ENCODE data around the gene VSNL1.

VSNL1 gene

DNA sequence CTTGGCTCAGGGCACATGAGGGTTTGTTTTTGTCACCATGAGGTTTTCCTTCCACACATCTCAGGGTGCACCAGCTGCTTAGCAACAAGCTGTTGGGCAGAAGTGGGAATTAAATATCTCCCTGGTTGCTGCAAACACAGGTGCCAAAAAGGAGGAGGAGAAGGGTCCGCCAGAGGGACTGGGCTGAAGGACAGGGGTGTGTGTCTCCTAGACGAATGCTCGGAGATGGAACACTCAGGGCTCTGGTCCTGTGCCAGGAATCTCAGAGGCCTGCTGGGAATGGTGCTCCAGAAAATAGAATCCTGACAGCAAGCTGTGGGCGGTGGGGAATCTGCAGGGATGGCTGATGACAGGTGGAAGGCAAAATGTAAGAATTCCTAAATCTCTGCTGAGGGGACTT, 94.5 kb downstream of the VSNL1 start:
- Histone ChIP-seq H3K4me3 (ENCODE audit: low read length) (no peak overlapping the region), H3K4me1 (ENCODE audit: insufficient read depth, low read length) (peaks cover 16% of the 10 kb centered on the region), H3K27me3 (ENCODE audit: insufficient read depth, low read length) (no peaks in the 10 kb centered on the region), H3K9me3 (ENCODE audit: low read length) (no peaks in the 10 kb centered on the region), H3K36me3 (ENCODE audit: insufficient read depth, low read length) (no peaks in the 10 kb centered on the region), H2AFZ (ENCODE audit: low read depth, low read length) (no peak overlapping the region)

DNA sequence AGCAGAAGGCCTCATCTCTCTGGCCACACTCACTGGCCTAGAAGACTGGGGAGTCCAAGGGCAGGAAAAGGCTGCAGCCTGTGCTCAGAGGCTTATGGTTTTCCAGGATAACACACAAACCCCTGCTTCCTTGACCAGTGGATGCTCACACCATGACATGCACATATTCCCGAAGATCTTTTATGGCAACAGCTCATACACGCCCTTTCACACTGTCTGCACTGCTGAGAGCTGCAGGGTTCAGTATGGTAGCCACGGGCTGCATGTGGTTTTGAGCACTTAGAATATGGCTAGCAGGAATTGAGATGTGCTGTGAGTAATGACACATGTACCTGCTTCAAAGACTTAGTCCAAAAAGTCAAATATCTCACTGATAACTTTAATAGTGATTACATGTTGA, 95.8 kb downstream of the VSNL1 start:
- Histone ChIP-seq H3K27me3 (ENCODE audit: insufficient read depth, low read length) (no peaks in the 10 kb centered on the region), H3K9me3 (ENCODE audit: low read length) (no peaks in the 10 kb centered on the region), H3K36me3 (ENCODE audit: insufficient read depth, low read length) (no peaks in the 10 kb centered on the region), H3K4me1 (ENCODE audit: insufficient read depth, low read length) (peaks cover 16% of the 10 kb centered on the region), H3K4me3 (ENCODE audit: low read length) (no peak overlapping the region), H2AFZ (ENCODE audit: low read depth, low read length) (no peak overlapping the region)

DNA sequence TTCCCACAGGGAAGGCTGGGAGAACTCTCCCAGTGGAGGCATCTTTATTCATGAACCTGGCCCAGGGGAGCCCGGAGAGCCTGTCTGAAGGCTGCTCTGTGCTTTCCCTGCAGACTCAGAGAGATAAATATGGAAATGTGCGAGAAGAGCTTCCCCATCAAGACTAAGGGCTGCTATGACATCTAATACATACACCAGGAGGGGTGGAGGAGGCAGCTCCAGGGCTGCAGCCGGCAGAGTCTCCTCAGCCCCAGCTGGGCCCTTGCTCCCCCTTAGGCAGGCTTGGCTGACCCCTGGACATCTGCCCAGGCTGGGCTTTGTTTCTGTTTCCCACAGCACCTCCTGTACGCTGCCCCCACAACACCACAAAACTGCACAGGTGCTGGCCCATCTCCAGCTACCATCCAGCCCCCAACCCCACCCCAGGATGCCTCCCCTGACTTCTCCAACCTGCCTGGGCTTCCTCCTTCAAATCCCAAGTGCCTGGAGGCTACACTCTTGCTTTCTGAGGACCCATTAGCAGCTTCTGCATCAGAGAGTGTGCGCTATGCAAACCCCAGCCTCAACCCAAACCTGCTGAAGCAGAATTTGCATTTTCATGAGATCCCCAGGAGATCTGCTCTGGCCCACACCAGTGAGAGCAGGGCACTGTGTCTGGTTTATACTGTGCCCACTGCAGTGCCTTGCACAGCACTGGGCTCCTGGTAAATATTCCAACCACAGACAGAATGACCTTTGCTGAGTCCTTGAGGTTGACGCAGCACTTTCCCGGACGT, 96.8 kb downstream of the VSNL1 start:
- Histone ChIP-seq H3K4me3 (ENCODE audit: low read length) (no peak overlapping the region), H3K27me3 (ENCODE audit: insufficient read depth, low read length) (no peaks in the 10 kb centered on the region), H3K9me3 (ENCODE audit: low read length) (no peaks in the 10 kb centered on the region), H3K36me3 (ENCODE audit: insufficient read depth, low read length) (no peaks in the 10 kb centered on the region), H3K4me1 (ENCODE audit: insufficient read depth, low read length) (peaks cover 16% of the 10 kb centered on the region), H2AFZ (ENCODE audit: low read depth, low read length) (no peak overlapping the region)

DNA sequence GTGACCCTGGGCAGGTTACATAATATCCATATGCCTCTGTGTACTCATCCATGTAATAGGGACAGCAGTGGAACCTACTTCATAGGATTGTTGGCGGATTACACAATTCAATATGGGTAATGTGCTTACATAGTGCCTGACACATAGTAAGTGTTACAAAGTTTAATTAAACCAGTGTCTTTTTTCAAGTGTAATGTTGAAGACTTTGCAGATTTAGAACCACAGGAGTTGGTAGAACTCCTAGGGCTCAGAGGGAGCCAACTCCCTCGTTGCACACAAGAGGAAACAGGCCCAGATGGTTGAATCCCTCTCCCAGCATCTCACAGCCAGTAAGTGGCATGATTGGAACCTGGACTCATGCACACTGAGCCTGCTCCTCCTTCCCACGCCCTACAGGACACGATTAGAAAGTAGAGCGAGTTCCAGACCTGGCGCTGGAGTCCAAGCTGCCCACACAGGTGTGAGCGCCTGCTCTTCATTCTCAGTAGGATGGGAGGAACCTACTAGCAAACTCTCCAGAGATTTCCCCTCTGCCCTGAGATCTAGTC, 97.8 kb downstream of the VSNL1 start:
- Histone ChIP-seq H3K4me1 (ENCODE audit: insufficient read depth, low read length) (peaks cover 16% of the 10 kb centered on the region), H3K9me3 (ENCODE audit: low read length) (no peaks in the 10 kb centered on the region), H3K36me3 (ENCODE audit: insufficient read depth, low read length) (no peaks in the 10 kb centered on the region), H3K4me3 (ENCODE audit: low read length) (no peak overlapping the region), H3K27me3 (ENCODE audit: insufficient read depth, low read length) (no peaks in the 10 kb centered on the region), H2AFZ (ENCODE audit: low read depth, low read length) (no peak overlapping the region)

DNA sequence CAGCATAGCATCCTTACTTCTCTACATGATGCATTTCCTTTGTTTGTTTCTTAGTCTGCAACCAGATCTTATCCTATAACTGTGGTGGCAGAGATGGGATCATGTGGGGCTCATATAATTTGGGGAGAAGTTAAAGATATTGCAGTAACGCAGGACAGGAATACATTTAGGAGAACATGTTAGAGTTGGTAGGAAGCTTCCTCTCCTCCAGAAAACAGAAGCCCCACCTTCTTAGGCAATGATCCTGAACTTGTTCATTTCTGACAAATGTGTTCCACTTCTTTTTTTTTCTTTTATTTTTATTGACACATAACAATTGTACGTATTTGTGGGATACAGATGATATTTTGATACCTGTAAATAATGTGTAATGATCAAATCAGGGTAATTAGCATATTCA, 99.9 kb downstream of the VSNL1 start:
- Histone ChIP-seq H3K4me3 (ENCODE audit: low read length) (no peak overlapping the region), H3K4me1 (ENCODE audit: insufficient read depth, low read length) (peaks cover 8% of the 10 kb centered on the region), H3K27me3 (ENCODE audit: insufficient read depth, low read length) (no peaks in the 10 kb centered on the region), H3K36me3 (ENCODE audit: insufficient read depth, low read length) (no peaks in the 10 kb centered on the region), H3K9me3 (ENCODE audit: low read length) (no peaks in the 10 kb centered on the region), H2AFZ (ENCODE audit: low read depth, low read length) (no peak overlapping the region)

DNA sequence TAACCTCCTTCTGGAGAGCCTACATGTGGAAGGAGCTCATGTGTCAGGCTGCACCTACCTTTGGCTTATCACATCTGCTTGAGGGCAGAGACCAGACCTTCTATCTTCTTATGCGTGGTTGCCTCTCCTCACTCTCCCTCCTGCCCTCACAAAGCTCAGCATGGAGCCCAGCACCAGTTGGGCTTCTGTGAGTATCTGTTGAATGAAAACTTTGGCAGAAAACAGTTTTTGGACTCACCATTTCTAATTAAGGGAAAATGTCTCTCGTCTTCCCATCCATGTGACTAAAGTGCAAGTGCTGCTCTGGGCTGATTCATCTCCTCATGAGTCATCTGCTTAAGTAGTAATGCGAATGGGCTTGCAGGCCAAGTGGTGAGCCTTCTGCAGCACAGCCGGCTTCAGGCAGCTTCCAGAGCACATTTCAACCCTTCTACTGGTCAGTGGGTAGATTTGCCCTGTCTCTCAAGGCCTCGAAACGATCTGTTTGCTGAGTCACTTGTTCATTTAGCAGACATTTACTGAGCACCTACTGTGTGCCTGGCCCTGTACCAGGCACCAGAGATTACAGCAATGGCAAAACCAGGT, 102.6 kb downstream of the VSNL1 start:
- Histone ChIP-seq H2AFZ (ENCODE audit: low read depth, low read length) (no peak overlapping the region), H3K4me3 (ENCODE audit: low read length) (no peak overlapping the region), H3K9me3 (ENCODE audit: low read length) (no peaks in the 10 kb centered on the region), H3K36me3 (ENCODE audit: insufficient read depth, low read length) (no peaks in the 10 kb centered on the region), H3K27me3 (ENCODE audit: insufficient read depth, low read length) (no peaks in the 10 kb centered on the region), H3K4me1 (ENCODE audit: insufficient read depth, low read length) (no peaks in the 10 kb centered on the region)

DNA sequence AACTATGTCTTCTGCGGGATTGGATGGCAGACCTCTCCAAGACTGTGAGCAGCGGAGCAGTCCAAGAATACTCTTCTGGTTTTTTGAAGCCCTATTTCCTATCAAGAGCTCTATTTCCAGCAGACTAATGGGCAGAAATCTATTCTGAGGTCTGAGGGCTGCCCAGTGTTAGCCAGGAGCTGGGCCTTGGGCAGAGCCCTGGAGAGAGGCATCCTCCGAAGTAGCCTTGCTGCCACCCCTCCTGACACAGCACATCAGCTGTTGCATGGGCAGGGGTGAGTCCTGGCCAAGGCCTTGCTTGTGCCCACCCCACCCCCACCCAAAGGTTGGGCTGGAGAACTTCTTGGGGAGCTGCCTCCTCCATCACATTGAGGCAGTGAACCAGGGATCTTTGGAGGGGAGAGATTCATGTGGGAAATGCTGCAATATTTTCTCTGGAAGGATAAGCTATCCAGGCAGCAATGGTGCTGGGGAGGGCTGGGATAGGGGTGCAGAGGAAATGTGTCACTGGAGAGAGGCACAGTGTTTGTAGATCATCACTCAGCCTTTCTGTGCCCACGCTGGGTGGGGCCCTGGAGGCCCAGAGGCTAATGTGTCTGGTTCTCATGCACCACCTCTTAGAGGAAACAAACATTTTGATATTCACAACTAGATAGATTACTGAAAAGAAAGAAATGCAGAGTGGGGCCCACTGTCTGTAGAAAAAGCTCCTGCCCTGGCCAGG, 104.7 kb downstream of the VSNL1 start:
- Histone ChIP-seq H3K27me3 (ENCODE audit: insufficient read depth, low read length) (no peaks in the 10 kb centered on the region), H3K4me3 (ENCODE audit: low read length) (no peak overlapping the region)

DNA sequence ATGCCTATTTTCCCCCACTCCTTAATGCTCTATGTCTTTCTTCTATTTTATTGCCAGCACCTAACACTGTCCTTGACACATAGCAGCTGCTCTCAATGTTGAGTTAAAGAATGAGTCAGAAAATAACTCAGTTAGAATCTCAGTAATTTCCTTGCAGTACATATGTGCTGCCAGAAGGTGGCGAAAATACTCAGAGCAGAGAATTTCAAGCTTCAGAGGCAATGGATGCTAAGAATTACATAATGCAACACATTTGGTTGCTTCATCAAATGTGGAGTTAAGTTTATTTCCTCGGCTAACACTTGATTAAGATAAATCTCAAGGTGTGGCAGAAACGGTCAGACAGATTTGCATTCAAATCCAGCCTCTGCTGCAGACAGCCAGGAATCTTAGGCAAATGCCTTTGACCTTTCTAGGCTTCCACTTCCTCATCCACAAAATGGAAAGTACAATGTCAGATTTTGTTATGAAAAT, 105.6 kb downstream of the VSNL1 start:
- H3K4me3 ChIP-seq (ENCODE audit: low read length) = no peak overlapping the region
- no peak overlapping the region for H2AFZ ChIP-seq (ENCODE audit: low read depth, low read length)
- H3K27me3 ChIP-seq (ENCODE audit: insufficient read depth, low read length) = no peaks in the 10 kb centered on the region
- H3K4me1 ChIP-seq (ENCODE audit: insufficient read depth, low read length) = no peaks in the 10 kb centered on the region
- H3K9me3 ChIP-seq (ENCODE audit: low read length) = no peaks in the 10 kb centered on the region
- H3K36me3 ChIP-seq (ENCODE audit: insufficient read depth, low read length) = no peaks in the 10 kb centered on the region

More for the DNA sequence above, 104.7 kb downstream of the VSNL1 start:
- no peak overlapping the region for H2AFZ ChIP-seq (ENCODE audit: low read depth, low read length)
- no peaks in the 10 kb centered on the region for H3K4me1 ChIP-seq (ENCODE audit: insufficient read depth, low read length)
- H3K9me3 ChIP-seq (ENCODE audit: low read length) = no peaks in the 10 kb centered on the region
- H3K36me3 ChIP-seq (ENCODE audit: insufficient read depth, low read length) = no peaks in the 10 kb centered on the region

DNA sequence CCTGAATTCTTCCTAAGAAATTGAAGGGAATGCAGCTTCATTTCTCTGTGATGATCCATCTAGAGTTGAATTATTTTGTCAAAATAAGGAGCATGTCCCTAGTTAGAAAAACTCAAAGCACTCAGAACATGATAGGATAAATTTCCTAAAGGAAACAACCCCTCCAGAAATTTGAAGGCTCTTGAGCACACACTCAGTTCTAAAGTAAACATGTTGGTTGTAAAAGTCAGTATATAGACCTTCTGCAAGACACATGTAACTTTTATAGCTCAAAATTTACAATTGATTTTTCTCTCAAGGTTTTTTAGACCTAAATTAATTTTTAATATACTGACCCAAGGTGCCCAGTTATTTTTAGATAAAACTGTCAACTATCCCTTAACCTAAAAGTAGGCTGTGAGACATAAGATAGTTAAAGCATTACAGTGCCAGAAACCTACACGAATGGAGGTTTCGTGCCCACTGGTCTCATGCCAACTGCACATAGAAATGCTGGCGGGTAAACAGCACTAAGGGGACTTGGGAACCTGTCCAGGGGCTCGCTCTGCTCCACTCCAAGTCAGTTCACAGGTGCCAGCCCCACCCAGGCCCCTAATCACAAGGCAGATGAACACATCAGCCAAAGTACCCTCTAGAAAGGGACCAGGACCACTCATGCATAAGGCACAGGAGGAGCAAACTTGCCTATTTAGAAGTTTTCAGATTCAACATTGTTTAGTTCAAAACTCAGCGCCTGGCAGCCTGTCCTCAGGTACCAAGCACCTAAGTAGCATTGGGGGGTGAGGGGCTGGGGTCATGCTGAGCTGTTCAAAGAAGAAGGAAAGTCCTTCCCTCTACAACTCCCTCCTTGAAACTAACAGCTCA, 106.6 kb downstream of the VSNL1 start:
- no peaks in the 10 kb centered on the region for H3K27me3 ChIP-seq (ENCODE audit: insufficient read depth, low read length)
- no peak overlapping the region for H3K4me3 ChIP-seq (ENCODE audit: low read length)

DNA sequence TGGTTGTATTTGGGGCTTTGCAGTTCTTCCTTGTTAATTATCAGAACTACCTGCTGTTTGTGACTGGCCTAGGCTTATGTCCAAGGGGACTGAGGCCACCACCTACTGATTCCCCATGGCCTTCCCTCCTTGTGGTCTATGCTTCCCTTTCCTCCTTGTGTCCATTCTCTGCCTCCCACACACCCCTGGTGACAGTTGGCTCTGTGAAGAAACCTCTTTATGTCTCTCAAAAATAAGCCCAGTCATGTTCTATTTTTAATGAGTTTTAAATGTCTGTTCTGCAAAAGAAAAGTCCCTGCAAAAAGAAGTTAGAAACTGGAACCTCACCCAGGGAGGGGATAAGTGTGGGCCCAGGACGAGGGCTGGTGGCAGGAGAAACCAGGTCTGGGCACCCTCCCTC, 108.1 kb downstream of the VSNL1 start:
- H3K9me3 ChIP-seq (ENCODE audit: low read length) = no peaks in the 10 kb centered on the region
- H3K4me1 ChIP-seq (ENCODE audit: insufficient read depth, low read length) = no peaks in the 10 kb centered on the region
- H3K27me3 ChIP-seq (ENCODE audit: insufficient read depth, low read length) = no peaks in the 10 kb centered on the region
- H2AFZ ChIP-seq (ENCODE audit: low read depth, low read length) = no peak overlapping the region
- no peak overlapping the region for H3K4me3 ChIP-seq (ENCODE audit: low read length)
- no peaks in the 10 kb centered on the region for H3K36me3 ChIP-seq (ENCODE audit: insufficient read depth, low read length)

More for the DNA sequence above, 106.6 kb downstream of the VSNL1 start:
- no peak overlapping the region for H2AFZ ChIP-seq (ENCODE audit: low read depth, low read length)
- no peaks in the 10 kb centered on the region for H3K4me1 ChIP-seq (ENCODE audit: insufficient read depth, low read length)
- no peaks in the 10 kb centered on the region for H3K36me3 ChIP-seq (ENCODE audit: insufficient read depth, low read length)
- H3K9me3 ChIP-seq (ENCODE audit: low read length) = no peaks in the 10 kb centered on the region

DNA sequence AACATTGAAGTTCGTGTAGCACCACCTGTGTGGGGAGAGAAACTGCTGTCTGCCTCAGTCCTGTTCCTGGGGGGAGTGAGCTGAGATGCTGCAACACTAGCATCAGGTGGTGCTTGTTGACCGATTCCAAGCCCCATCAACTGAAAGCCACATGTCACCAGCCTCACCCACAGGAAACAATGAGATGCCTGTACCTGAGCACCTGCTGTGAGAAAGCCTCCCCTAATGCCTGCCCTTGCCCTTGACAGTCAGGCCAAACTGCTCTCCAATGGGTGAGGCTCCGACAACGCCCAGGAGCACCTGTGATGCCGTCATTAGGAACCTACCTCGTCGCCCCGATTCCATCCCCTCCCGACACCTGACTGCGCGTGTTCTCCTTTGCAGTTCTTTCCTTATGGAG, 108.5 kb downstream of the VSNL1 start:
- H3K4me3 ChIP-seq (ENCODE audit: low read length) = no peak overlapping the region
- no peak overlapping the region for H2AFZ ChIP-seq (ENCODE audit: low read depth, low read length)
- H3K27me3 ChIP-seq (ENCODE audit: insufficient read depth, low read length) = no peaks in the 10 kb centered on the region
- H3K36me3 ChIP-seq (ENCODE audit: insufficient read depth, low read length) = no peaks in the 10 kb centered on the region
- H3K4me1 ChIP-seq (ENCODE audit: insufficient read depth, low read length) = no peaks in the 10 kb centered on the region
- no peaks in the 10 kb centered on the region for H3K9me3 ChIP-seq (ENCODE audit: low read length)

DNA sequence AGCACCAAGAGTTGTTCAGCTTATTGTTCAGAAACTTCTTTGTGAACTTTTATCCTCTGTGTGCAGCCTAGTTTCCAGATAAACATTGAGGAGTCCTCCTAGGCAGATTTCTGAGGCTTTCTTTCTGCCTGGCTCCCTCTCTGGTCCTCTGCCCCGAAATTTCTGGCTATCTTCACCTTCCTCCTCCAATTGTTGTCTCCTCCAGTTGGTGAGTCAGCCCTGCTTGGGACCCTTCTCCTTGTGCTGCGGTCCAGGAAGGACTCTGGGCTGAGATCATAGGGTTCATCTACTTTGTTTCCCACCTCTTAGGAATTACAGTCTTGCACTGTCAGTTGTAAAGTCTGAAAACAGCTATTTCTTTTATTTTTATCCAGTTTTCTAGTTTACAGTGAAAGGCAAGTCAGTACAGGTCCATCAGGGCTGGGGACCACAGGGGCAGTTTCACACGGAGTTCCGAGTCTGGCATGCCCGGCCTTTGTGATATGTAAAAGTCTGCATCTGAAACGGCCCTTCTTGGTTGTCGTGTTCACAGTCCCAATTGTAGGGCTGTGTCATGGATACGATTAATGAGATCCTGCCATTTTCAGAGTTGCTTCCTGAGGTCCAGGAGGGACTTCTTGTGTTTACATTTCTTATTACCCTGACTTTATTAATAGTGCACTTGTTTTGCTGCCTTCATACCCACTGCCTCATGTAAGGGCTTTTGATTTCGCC, 112.3 kb downstream of the VSNL1 start:
- Histone ChIP-seq H3K4me1 (ENCODE audit: insufficient read depth, low read length) (peaks cover 13% of the 10 kb centered on the region), H3K9me3 (ENCODE audit: low read length) (no peaks in the 10 kb centered on the region), H2AFZ (ENCODE audit: low read depth, low read length) (no peak overlapping the region), H3K36me3 (ENCODE audit: insufficient read depth, low read length) (no peaks in the 10 kb centered on the region), H3K27me3 (ENCODE audit: insufficient read depth, low read length) (no peaks in the 10 kb centered on the region), H3K4me3 (ENCODE audit: low read length) (no peak overlapping the region)

All from neuron (in vitro differentiated cells).